DND-41 (cell line): ENCODE results near the gene HOXA3.

Source experiments
- CTCF ChIP-seq: IDR thresholded peaks from 2 replicates; pipeline ENCODE4 v1.5.1; 2012; ENCODE audit warnings: borderline replicate concordance, low read length, moderate library complexity, mild to moderate bottlenecking; ENCODE audit not compliant: poor library complexity, severe bottlenecking; ENCODE audit errors: extremely low read depth
- EZH2 ChIP-seq: IDR thresholded peaks from 3 replicates; pipeline ENCODE4 v1.6.1; 2012; ENCODE audit warnings: borderline replicate concordance, low read depth, mild to moderate bottlenecking, moderate library complexity, low read length, inconsistent platforms; ENCODE audit not compliant: severe bottlenecking

GRCh38 chr7:27141137-27141922 lies 11.1 kb downstream of the HOXA3 start:
- no peak for TF ChIP-seq CTCF
- no peak for TF ChIP-seq EZH2
